Liver (tissue), 3 donors: ENCODE data around the gene ASB15.

Experiments used
- EGR1 ChIP-seq, 2 donors: IDR thresholded peaks; 2 replicates each; pipeline ENCODE4 v1.6.1; 2016 to 2018; ENCODE audit warnings: antibody characterized with exemption in 2 of 2, low read depth in 2 of 2
- FOXA1 ChIP-seq: IDR thresholded peaks from 2 replicates; pipeline ENCODE4 v1.6.1; 2016; ENCODE audit warnings: antibody characterized with exemption
- GABPA ChIP-seq, 2 donors: IDR thresholded peaks in 1 of 2; conservative IDR thresholded peaks in 1 of 2; 2 replicates each; pipeline ENCODE4 v1.6.1; 2016; ENCODE audit warnings: antibody characterized with exemption in 2 of 2, mild to moderate bottlenecking in 1 of 2, moderate library complexity in 1 of 2
- HNF4A ChIP-seq, 2 donors: conservative IDR thresholded peaks; 2 replicates each; pipeline ENCODE4 v1.6.1; 2016; ENCODE audit warnings: antibody characterized with exemption in 2 of 2, mild to moderate bottlenecking in 2 of 2
- JUND ChIP-seq, 2 donors: IDR thresholded peaks; 2 replicates each; pipeline ENCODE4 v1.6.1; 2016; ENCODE audit warnings: antibody characterized with exemption in 2 of 2
- SP1 ChIP-seq: IDR thresholded peaks from 2 replicates; pipeline ENCODE4 v1.6.1; 2018; ENCODE audit warnings: antibody characterized with exemption, mild to moderate bottlenecking
- YY1 ChIP-seq: IDR thresholded peaks from 2 replicates; pipeline ENCODE4 v1.6.1; 2016; ENCODE audit warnings: antibody characterized with exemption, mild to moderate bottlenecking
- TF ChIP-seq, protein P1 (sequence below): fragments of 150-350 bp; IDR thresholded peaks from 2 replicates; pipeline ENCODE4 v1.5.1; 2017; ENCODE audit warnings: improper control_type of control experiment, low read depth, low read length; ENCODE audit not compliant: missing input control
- TF ChIP-seq, protein P2 (sequence below): IDR thresholded peaks from 2 replicates; pipeline ENCODE4 v1.6.1; 2016; ENCODE audit warnings: antibody characterized with exemption
- TF ChIP-seq, protein P3 (sequence below): IDR thresholded peaks from 2 replicates; pipeline ENCODE4 v1.6.1; 2016; ENCODE audit warnings: antibody characterized with exemption
- TF ChIP-seq, protein P4 (sequence below): IDR thresholded peaks from 2 replicates; pipeline ENCODE4 v1.6.1; 2016; ENCODE audit warnings: antibody characterized with exemption, mild to moderate bottlenecking
- donor health status: healthy.
- donor health status: healthy.

DNA sequence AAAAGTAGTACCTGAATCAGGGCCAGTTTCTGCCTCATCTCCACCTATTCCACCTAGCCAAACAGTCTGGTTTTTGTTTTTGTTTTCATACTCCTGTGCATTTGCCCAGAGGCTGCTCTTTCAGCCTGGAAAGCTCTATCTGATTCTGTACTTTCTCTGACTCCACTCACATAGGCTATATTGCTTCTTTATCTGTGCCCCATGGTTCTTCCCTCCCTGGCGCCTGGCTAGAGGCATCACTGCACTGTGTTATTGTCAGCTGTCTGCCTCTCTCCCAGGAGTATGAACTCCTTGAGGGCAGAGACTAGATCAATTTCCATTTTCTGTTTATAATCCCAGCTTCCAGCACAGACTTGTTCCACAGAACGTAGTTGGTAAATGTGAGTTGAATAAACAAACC lies 49.0 kb downstream of the ASB15 start:
- TF ChIP-seq EGR1 (IDR thresholded peaks at IDR 0.05; ENCODE audit: low read depth in 2 of 2) (no peak), FOXA1 (no peak), HNF4A (conservative IDR thresholded peaks at IDR 0.05) (no peak), YY1 (no peak), JUND (IDR thresholded peaks at IDR 0.05) (no peak), GABPA (IDR thresholded peaks at IDR 0.05 in 1 of 2, conservative IDR thresholded peaks at IDR 0.05 in 1 of 2) (no peak), SP1 (no peak)
- TF ChIP-seq, protein P1, sequence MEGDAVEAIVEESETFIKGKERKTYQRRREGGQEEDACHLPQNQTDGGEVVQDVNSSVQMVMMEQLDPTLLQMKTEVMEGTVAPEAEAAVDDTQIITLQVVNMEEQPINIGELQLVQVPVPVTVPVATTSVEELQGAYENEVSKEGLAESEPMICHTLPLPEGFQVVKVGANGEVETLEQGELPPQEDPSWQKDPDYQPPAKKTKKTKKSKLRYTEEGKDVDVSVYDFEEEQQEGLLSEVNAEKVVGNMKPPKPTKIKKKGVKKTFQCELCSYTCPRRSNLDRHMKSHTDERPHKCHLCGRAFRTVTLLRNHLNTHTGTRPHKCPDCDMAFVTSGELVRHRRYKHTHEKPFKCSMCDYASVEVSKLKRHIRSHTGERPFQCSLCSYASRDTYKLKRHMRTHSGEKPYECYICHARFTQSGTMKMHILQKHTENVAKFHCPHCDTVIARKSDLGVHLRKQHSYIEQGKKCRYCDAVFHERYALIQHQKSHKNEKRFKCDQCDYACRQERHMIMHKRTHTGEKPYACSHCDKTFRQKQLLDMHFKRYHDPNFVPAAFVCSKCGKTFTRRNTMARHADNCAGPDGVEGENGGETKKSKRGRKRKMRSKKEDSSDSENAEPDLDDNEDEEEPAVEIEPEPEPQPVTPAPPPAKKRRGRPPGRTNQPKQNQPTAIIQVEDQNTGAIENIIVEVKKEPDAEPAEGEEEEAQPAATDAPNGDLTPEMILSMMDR = no peak
- TF ChIP-seq, protein P2, sequence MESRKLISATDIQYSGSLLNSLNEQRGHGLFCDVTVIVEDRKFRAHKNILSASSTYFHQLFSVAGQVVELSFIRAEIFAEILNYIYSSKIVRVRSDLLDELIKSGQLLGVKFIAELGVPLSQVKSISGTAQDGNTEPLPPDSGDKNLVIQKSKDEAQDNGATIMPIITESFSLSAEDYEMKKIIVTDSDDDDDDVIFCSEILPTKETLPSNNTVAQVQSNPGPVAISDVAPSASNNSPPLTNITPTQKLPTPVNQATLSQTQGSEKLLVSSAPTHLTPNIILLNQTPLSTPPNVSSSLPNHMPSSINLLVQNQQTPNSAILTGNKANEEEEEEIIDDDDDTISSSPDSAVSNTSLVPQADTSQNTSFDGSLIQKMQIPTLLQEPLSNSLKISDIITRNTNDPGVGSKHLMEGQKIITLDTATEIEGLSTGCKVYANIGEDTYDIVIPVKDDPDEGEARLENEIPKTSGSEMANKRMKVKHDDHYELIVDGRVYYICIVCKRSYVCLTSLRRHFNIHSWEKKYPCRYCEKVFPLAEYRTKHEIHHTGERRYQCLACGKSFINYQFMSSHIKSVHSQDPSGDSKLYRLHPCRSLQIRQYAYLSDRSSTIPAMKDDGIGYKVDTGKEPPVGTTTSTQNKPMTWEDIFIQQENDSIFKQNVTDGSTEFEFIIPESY = no peak
- TF ChIP-seq, protein P3, sequence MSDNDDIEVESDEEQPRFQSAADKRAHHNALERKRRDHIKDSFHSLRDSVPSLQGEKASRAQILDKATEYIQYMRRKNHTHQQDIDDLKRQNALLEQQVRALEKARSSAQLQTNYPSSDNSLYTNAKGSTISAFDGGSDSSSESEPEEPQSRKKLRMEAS = no peak
- TF ChIP-seq, protein P4, sequence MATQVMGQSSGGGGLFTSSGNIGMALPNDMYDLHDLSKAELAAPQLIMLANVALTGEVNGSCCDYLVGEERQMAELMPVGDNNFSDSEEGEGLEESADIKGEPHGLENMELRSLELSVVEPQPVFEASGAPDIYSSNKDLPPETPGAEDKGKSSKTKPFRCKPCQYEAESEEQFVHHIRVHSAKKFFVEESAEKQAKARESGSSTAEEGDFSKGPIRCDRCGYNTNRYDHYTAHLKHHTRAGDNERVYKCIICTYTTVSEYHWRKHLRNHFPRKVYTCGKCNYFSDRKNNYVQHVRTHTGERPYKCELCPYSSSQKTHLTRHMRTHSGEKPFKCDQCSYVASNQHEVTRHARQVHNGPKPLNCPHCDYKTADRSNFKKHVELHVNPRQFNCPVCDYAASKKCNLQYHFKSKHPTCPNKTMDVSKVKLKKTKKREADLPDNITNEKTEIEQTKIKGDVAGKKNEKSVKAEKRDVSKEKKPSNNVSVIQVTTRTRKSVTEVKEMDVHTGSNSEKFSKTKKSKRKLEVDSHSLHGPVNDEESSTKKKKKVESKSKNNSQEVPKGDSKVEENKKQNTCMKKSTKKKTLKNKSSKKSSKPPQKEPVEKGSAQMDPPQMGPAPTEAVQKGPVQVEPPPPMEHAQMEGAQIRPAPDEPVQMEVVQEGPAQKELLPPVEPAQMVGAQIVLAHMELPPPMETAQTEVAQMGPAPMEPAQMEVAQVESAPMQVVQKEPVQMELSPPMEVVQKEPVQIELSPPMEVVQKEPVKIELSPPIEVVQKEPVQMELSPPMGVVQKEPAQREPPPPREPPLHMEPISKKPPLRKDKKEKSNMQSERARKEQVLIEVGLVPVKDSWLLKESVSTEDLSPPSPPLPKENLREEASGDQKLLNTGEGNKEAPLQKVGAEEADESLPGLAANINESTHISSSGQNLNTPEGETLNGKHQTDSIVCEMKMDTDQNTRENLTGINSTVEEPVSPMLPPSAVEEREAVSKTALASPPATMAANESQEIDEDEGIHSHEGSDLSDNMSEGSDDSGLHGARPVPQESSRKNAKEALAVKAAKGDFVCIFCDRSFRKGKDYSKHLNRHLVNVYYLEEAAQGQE = no peak
